ENCODE measurements around the gene TTBK1.

The TTBK1 gene

DNA sequence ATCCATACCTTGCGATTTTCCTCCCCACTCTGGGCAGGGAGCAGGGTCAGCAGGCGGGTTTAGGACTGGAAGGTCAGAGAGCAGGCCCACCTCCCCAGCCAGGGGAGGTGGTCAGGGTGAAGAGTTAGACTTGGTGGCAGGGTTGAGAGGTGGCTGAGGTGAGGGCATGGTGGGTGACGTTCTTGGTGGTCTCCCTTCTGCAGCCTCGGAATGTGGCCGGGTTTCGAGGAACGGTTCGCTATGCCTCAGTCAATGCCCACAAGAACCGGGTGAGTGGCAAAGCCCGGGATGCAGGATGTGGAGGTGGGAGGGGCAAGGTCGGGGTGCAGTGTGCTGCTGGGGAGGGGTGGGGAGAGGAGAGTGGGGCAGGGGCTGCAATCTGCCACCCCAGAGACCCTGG lies 11.6 kb downstream of the TTBK1 start:
- no peak for TF ChIP-seq GATA1 (IDR thresholded peaks at IDR 0.05; ENCODE audit: low read depth, low read length)
- no peak for TF ChIP-seq POLR2A (IDR thresholded peaks at IDR 0.05; ENCODE audit: low read length)
- no peak for DNase-seq

DNA sequence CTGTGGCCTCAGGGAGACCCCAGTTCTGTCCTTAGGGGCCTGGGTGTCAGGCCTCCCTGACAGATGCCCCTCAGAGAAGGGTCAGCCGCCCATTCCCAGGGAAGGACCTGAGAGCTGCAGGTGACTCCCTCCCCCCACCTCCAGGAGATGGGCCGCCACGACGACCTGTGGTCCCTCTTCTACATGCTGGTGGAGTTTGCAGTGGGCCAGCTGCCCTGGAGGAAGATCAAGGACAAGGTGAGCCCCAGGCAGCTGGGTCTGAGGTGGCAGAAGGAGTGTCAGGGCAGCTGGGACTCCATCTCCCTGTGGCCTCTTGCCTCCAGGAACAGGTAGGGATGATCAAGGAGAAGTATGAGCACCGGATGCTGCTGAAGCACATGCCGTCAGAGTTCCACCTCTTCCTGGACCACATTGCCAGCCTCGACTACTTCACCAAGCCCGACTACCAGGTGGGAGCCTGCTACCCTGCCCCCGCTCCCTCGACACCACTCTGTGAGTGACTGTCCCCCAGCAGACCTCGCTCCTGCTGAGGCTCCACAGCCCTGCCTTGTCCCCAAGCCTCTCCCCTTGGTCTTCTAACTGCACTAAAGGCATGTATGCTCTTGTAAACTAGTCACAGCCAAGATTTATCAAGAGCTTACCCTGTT lies 12.2 kb downstream of the TTBK1 start:
- TF ChIP-seq GATA1 (IDR thresholded peaks at IDR 0.05; ENCODE audit: low read depth, low read length) (no peak), POLR2A (IDR thresholded peaks at IDR 0.05; ENCODE audit: low read length) (no peak)
- no peak for DNase-seq

DNA sequence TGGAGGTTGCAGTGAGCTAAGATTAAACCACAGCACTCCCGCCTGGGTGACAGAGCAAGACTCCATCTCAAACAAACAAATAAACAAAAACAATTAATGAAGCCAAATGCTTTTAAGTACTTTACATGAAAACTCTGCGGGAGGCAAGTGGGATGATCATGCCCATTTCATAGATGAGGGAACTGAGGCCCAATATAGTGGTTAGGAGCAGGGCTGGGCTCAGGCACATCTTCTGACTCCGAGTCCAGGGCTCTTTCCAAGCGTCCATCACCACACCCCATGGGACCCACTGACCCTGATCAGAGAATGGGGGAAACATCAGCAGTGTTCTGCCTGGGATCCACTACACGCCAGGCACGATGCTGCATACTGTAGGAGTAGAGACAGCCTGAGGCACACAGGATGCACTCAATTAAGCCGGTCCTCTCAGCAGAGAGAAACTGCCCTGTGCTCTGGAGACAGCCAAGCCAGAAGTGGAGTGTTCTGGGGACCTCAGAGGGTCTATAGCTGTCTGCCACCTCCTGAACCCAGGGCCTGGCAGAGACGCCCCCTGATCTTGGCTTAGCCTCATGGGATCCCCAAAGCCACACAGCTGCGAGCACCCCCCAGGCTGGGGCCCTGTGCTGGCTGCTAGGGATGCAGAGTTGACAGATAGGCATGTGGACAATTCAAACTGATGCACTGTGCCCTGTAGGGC lies 13.5 kb downstream of the TTBK1 start:
- no peak for DNase-seq
- no peak for TF ChIP-seq POLR2A (IDR thresholded peaks at IDR 0.05; ENCODE audit: low read length)
- no peak for TF ChIP-seq GATA1 (IDR thresholded peaks at IDR 0.05; ENCODE audit: low read depth, low read length)

DNA sequence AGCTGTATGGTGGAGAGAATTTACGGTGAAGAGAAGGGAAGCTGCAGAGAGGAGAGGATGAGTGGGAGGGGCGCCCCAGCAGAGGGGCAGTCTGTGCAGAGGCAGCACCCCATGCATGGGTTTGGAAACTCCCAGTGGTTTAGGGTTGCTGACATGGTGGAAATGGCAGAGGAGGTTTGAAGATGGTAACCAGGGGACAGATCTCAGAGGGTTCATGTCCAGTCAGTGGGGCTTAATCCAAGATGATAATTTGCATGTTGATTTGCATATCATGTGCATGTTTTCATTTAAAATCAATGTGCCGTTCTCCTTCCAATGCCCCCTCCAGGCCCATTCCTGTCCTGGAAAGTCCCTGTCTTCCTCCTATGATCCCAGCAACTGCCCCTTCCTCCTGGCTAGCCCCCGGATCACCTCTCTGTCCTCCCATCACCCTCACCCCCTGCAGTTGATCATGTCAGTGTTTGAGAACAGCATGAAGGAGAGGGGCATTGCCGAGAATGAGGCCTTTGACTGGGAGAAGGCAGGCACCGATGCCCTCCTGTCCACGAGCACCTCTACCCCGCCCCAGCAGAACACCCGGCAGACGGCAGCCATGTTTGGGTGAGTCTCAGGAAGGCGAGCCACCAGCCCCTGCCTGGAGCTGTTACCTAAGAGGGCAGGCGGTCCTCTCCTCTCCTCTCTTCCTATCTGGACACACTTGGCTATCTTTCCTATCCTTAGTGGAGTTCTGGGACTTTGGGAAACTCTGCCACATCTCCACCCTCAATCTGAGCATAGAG lies 14.3 kb downstream of the TTBK1 start:
- DNase-seq, result no peak
- TF ChIP-seq POLR2A (IDR thresholded peaks at IDR 0.05; ENCODE audit: low read length) (no peak), GATA1 (IDR thresholded peaks at IDR 0.05; ENCODE audit: low read depth, low read length) (no peak)

DNA sequence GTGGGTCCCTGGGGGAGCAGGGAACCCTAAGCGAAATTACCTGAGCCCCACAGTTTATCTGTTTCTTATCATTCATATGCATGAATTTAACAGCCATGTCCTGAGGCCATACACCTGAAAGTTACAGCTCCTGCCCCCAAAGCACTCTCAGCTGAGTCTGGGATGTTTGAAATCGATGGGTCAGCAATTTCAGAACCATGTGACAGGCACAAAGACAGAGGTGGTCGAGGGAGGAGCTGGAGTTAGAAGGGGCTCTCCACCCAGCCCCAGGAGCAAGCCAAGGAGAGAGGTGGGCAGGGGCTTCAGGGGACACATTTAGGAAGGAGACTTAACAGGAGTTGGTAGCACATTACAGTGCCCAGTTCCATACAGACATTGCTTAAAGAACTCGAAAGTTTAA lies 14.9 kb downstream of the TTBK1 start:
- no peak for TF ChIP-seq POLR2A (IDR thresholded peaks at IDR 0.05; ENCODE audit: low read length)
- DNase-seq, result no peak

DNA sequence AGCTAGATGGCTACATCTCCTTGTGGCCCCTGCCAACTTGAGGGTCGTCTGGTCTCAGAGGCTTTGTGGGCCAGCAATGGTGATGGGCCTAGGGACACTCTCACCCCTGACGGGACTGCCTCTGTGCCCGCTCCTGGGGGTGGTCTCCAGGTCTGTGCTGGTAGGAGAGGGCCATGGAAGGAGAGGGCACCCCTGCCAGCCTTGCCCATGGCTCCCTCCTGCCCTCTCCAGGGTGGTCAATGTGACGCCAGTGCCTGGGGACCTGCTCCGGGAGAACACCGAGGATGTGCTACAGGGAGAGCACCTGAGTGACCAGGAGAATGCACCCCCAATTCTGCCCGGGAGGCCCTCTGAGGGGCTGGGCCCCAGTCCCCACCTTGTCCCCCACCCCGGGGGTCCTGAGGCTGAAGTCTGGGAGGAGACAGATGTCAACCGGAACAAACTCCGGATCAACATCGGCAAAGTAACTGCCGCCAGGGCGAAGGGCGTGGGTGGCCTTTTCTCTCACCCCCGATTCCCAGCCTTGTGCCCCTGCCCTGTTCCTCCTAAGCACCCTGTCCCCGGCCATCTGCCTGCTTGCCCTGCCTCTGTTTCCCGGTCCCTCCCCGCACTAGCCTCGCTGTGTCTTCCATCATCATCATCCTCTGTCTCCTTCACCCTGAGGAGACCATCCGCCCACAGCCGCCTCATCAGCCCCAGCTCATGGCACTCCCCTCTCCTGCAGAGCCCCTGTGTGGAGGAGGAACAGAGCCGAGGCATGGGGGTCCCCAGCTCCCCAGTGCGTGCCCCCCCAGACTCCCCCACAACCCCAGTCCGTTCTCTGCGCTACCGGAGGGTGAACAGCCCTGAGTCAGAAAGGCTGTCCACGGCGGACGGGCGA lies 15.8 kb downstream of the TTBK1 start:
- no peak for TF ChIP-seq POLR2A (IDR thresholded peaks at IDR 0.05; ENCODE audit: low read length)
- no peak for TF ChIP-seq GATA1 (IDR thresholded peaks at IDR 0.05; ENCODE audit: low read depth, low read length)
- DNase-seq, result no peak

DNA sequence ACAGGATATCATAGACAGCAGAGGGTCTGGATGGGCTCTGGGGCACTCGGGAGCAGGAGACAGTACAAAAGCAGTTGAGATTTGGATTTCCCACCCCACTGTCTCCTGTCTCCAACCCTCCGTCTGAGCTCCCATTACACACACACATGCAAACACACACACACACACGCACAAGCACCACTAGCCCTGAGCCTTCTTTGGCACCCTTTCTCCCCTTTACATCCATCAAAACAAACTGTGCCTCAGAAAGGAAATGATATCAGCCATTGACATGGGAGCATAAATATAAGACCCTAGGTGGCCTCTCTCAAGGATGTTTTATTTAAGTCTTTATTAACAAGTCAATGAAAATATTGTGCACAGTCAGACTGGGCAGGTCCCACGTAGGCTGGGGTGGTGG lies 17.5 kb downstream of the TTBK1 start:
- DNase-seq, result no peak
- TF ChIP-seq GATA1 (IDR thresholded peaks at IDR 0.05; ENCODE audit: low read depth, low read length) (no peak), POLR2A (IDR thresholded peaks at IDR 0.05; ENCODE audit: low read length) (no peak)

DNA sequence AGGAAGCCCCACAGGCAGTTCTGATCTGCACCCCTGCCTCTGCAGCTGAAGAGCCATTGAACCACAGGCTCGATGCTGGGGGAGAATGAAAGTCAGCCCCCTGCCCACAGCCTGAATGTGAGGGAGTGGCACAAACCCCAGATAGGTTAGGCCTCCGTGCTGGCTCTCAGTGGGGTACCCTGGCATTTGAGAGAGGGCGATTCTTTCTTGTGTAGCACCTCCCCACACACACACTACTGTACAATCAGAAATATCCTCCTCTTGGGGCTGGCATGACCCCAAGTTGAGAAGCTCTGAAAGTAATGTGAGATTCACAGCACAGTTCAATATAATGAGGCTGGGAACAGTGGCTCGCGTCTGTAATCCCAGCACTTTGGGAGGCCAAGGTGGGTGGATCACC lies 17.9 kb downstream of the TTBK1 start:
- DNase-seq, result no peak
- TF ChIP-seq GATA1 (IDR thresholded peaks at IDR 0.05; ENCODE audit: low read depth, low read length), result no peak
- no peak for TF ChIP-seq POLR2A (IDR thresholded peaks at IDR 0.05; ENCODE audit: low read length)

DNA sequence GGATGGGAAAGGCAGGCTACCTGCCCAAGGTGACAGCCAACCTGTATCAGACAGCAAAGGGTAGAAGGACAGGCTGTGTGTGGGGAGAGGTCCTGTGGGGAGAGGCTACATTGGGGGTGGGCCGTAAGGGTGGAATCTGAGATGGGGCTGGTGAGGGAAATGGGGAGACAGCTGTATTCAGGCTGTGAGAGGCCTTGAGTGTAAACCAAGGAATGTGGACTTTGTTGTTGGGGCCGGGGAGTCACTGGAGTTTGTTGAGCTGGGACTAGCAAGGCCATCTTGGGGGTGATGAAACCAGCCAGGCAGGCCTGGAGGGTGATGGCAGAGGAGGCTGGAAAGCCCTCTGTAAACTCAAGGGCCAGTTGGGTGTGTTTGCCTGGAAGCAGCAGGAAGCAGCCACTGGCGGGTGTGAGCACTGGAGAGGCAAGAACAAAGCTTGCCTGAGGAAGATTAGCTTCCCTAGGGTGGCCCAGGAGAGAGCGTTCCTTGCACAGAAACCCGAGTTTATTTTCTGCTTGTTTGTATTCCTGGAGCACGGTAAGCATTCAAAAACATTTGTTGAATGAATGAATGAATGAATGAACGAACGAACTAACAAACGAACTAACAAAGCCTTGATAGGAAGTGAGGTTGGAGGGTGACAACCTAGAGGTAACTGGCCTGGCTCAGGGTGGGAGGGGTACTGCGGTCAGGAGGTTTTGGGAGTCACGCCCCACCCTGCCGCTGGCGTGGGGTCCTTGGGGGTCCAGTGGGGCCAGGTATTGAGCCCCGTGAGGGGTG lies 18.9 kb downstream of the TTBK1 start:
- DNase-seq, result no peak
- no peak for TF ChIP-seq POLR2A (IDR thresholded peaks at IDR 0.05; ENCODE audit: low read length)
- TF ChIP-seq GATA1 (IDR thresholded peaks at IDR 0.05; ENCODE audit: low read depth, low read length), result no peak

DNA sequence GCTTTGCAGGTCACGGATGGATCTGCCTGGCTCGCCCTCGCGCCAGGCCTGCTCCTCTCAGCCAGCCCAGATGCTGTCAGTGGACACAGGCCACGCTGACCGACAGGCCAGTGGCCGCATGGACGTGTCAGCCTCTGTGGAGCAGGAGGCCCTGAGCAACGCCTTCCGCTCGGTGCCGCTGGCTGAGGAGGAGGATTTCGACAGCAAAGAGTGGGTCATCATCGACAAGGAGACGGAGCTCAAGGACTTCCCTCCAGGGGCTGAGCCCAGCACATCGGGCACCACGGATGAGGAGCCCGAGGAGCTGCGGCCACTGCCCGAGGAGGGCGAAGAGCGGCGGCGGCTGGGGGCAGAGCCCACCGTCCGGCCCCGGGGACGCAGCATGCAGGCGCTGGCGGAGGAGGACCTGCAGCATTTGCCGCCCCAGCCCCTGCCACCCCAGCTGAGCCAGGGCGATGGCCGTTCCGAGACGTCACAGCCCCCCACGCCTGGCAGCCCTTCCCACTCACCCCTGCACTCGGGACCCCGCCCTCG lies 19.6 kb downstream of the TTBK1 start:
- TF ChIP-seq POLR2A (IDR thresholded peaks at IDR 0.05; ENCODE audit: low read length) (no peak), GATA1 (IDR thresholded peaks at IDR 0.05; ENCODE audit: low read depth, low read length) (no peak)

DNA sequence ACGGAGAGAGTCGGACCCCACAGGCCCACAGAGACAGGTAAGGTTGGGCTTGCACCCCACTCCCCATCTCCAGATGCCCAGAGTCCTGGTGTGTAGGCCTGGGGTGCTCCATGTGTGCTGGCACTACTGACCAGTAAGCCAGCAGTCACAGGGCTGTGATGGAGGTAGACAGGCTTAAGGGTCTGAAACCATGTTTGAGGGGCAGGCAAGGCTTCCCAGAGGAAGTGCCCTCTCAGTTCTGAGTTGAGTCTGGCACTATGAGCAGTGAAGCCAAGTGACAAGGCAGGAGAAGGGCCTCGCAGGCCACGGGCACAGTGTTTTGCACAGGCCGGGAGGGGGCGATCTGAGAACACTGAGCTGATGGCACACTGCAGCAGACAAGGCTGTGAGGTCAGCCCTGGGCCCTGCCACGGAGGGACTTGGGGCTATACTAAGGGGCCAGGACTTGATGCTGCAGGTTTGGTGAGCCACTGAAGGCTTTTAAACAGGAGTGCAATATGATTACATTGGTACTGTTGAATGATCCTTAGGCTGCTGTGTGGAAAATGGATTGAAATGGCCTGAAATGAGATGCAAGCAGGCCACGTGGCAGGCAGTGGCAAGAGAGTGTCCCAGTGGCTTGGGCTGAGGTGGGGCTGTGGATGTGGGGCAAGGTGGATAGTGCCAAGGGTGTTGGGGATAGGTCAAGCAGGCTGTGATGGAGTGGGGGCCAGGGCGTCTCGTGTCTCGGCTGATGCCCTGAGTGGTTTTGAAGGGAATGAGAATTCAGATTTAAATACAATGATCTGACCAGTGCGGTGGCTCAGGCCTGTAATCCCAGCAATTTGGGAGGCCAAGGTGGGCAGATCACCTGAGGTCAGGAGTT lies 20.3 kb downstream of the TTBK1 start:
- DNase-seq, result peak; percentile 73 to 81
- TF ChIP-seq POLR2A (IDR thresholded peaks at IDR 0.05; ENCODE audit: low read length), result no peak
- no peak for TF ChIP-seq GATA1 (IDR thresholded peaks at IDR 0.05; ENCODE audit: low read depth, low read length)

More for the DNA sequence above, 19.6 kb downstream of the TTBK1 start:
- no peak for DNase-seq

DNA sequence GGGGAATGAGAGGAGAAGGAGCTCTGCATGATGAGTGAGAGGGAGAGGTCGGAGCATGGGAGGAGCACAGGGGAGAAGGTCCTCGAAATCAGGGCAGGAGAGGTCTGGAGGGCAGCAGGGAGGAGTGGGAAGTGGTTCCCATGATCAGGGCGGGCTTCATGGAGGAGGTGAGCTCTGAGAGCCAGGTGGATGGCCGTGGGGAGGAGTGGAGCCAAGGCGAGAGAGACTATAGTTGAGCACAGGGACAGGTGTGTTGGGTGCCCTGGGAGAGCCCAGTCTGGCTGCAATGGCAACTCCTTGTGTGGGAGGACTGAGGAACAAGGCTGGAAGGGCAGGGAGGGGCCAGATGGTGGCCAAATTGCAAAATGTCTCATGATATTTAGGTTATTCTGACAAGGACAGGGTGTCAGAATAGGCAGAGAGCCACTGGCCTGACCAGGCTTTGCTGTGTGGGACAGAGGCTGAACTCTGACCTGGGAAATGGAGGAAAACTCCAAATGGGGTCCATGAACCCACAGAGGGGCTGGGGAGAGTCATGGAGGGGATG lies 21.4 kb downstream of the TTBK1 start:
- TF ChIP-seq POLR2A (IDR thresholded peaks at IDR 0.05; ENCODE audit: low read length) (no peak), GATA1 (IDR thresholded peaks at IDR 0.05; ENCODE audit: low read depth, low read length) (no peak)
- DNase-seq, result no peak
